Keratinocyte (primary cell): ENCODE measurements around the gene UBE2D2. TPM values are rescaled to one million over a fixed set of nuclear protein-coding genes. Genes with fewer than 3 reads are reported as not detected.

Experiments used
- DNase-seq: peaks from one replicate; pipeline ENCODE4 v3.0.0-alpha.2; 2011; ENCODE audit warnings: low read depth, missing footprints, low spot score
- FAIRE-seq: peaks from 2 replicates; lab custom pipeline; 2011; peaks lifted over from hg19 to GRCh38; lab: Jason Lieb, UNC
- H2AFZ ChIP-seq: 2 replicates; pipeline ENCODE4 v1.6.0; 2012; ENCODE audit warnings: low read length, control low read depth, inconsistent platforms; ENCODE audit not compliant: control insufficient read depth
- H3K27ac ChIP-seq: 2 replicates; pipeline ENCODE4 v1.5.1; 2011; ENCODE audit warnings: low read length; ENCODE audit not compliant: control insufficient read depth, insufficient read depth
- H3K27me3 ChIP-seq: 3 replicates; pipeline ENCODE4 v1.6.0; 2011; ENCODE audit warnings: low read length; ENCODE audit not compliant: control insufficient read depth, insufficient read depth; ENCODE audit errors: extremely low read depth
- H3K36me3 ChIP-seq, 2 experiments: 2 replicates in 1 of 2; 3 replicates in 1 of 2; pipeline ENCODE4 v1.5.1; 2011; ENCODE audit warnings: low read length in 2 of 2, mild to moderate bottlenecking in 1 of 2; ENCODE audit not compliant: control insufficient read depth in 2 of 2, insufficient read depth in 2 of 2; ENCODE audit errors: extremely low read depth in 1 of 2
- H3K4me1 ChIP-seq: 3 replicates; pipeline ENCODE4 v1.5.1; 2011; ENCODE audit warnings: low read length; ENCODE audit not compliant: control insufficient read depth, insufficient read depth; ENCODE audit errors: extremely low read depth
- H3K4me2 ChIP-seq: 3 replicates; pipeline ENCODE4 v1.6.0; 2011; ENCODE audit warnings: low read depth, low read length; ENCODE audit not compliant: control insufficient read depth, insufficient read depth; ENCODE audit errors: extremely low read depth
- H3K4me3 ChIP-seq, 3 experiments: fragments of 200-600 bp in 1 of 3; sonication (generic) in 1 of 3; 2 replicates in 2 of 3; 3 replicates in 1 of 3; pipeline ENCODE4 v1.5.1; 2011 to 2016; ENCODE audit warnings: low read length in 3 of 3, mild to moderate bottlenecking in 3 of 3, control low read depth in 2 of 3, inconsistent platforms in 1 of 3, low read depth in 1 of 3, mixed read lengths in 1 of 3, mixed run types in 1 of 3, moderate library complexity in 1 of 3; ENCODE audit not compliant: control insufficient read depth in 2 of 3, insufficient read depth in 2 of 3; ENCODE audit errors: extremely low read depth in 1 of 3
- H3K79me2 ChIP-seq: 2 replicates; pipeline ENCODE4 v1.6.0; 2012; ENCODE audit warnings: low read length; ENCODE audit not compliant: control insufficient read depth, insufficient read depth
- H3K9ac ChIP-seq: 3 replicates; pipeline ENCODE4 v1.6.0; 2011; ENCODE audit warnings: low read length; ENCODE audit not compliant: control insufficient read depth, insufficient read depth; ENCODE audit errors: extremely low read depth
- H3K9me1 ChIP-seq: 3 replicates; pipeline ENCODE4 v1.6.0; 2011; ENCODE audit warnings: low read length; ENCODE audit not compliant: control insufficient read depth, insufficient read depth; ENCODE audit errors: extremely low read depth
- H3K9me3 ChIP-seq: 2 replicates; pipeline ENCODE4 v1.5.1; 2012; ENCODE audit warnings: low read depth, low read length; ENCODE audit not compliant: control insufficient read depth
- H4K20me1 ChIP-seq: 3 replicates; pipeline ENCODE4 v1.6.0; 2011; ENCODE audit warnings: low read length; ENCODE audit not compliant: control insufficient read depth, insufficient read depth; ENCODE audit errors: extremely low read depth
- CTCF ChIP-seq, 3 experiments: IDR thresholded peaks in 1 of 3; conservative IDR thresholded peaks in 1 of 3; optimal IDR thresholded peaks in 1 of 3; 2 replicates in 2 of 3; 3 replicates in 1 of 3; pipeline versions ENCODE3 to v1.5.1; 2011; ENCODE audit warnings: low read length in 3 of 3, mild to moderate bottlenecking in 3 of 3, moderate library complexity in 2 of 3, control low read depth in 1 of 3, inconsistent platforms in 1 of 3; ENCODE audit not compliant: insufficient read depth in 2 of 3; ENCODE audit errors: extremely low read depth in 1 of 3
- EZH2 ChIP-seq: IDR thresholded peaks from one replicate; pipeline ENCODE4 v1.6.1; 2012; ENCODE audit warnings: inconsistent platforms, mild to moderate bottlenecking, low read length, moderate library complexity
- dilution Hi-C: fragments of 300-500 bp; cut with MboI; formaldehyde crosslinking; loops from one replicate; pipeline ENCODE4 v1.7.0; 2020; ENCODE audit warnings: low sequenced_read_pairs; ENCODE audit not compliant: extremely low pct_ligation_motif_present
- polyA plus RNA-seq, 5 experiments: library from polyadenylated mRNA; depleted of rRNA in 3 of 5; stranded (reverse) in 3 of 5; stranded (forward) in 1 of 5; unstranded in 1 of 5; fragments of >200 nt; gene quantifications; 1 replicate in 1 of 5; 2 replicates in 3 of 5; 3 replicates in 1 of 5; pipeline versions ENCODE4 v1.2.1 to v1.2.3, GENCODE V29; 2011 to 2012; ENCODE audit warnings: missing spikeins in 2 of 5, low read depth in 1 of 5, low replicate concordance in 1 of 5

UBE2D2 gene
- polyA plus RNA-seq, 1 donor (not counting 4 experiments of a cell fraction or from before 2014, with no cell fraction given) = 127 TPM

- Histone ChIP-seq H3K9me1 (no peaks in the 10 kb centered on the region), H3K4me3 (no peak overlapping the region), H3K27me3 (no peaks in the 10 kb centered on the region), H2AFZ (no peak overlapping the region), H3K9ac (no peak overlapping the region), H3K4me1 (peaks cover 35% of the 10 kb centered on the region), H3K4me2 (no peak overlapping the region), H4K20me1 (no peaks in the 10 kb centered on the region), H3K27ac (no peak overlapping the region), H3K79me2 (no peaks in the 10 kb centered on the region), H3K9me3 (no peaks in the 10 kb centered on the region), H3K36me3 (no peaks in the 10 kb centered on the region)
- no peak for TF ChIP-seq EZH2
- no peak for TF ChIP-seq CTCF (optimal IDR thresholded peaks at IDR 0.05 in 1 of 3, IDR thresholded peaks at IDR 0.05 in 1 of 3, conservative IDR thresholded peaks at IDR 0.05 in 1 of 3; ENCODE audit: extremely low read depth in 1 of 3, insufficient read depth in 2 of 3, low read length in 3 of 3)
- FAIRE-seq = no peak
- DNase-seq = no peak
- dilution Hi-C loops = no loop called here
Observed at GRCh38 chr5:139664086-139664693, 103.1 kb downstream of the UBE2D2 start.

- H3K36me3 ChIP-seq = no peaks in the 10 kb centered on the region
- no peak overlapping the region for H3K9ac ChIP-seq
- no peak overlapping the region for H3K27ac ChIP-seq
- no peaks in the 10 kb centered on the region for H3K79me2 ChIP-seq
- peaks cover 33% of the 10 kb centered on the region for H3K4me1 ChIP-seq
- H3K9me3 ChIP-seq = no peaks in the 10 kb centered on the region
- no peak overlapping the region for H2AFZ ChIP-seq
- FAIRE-seq = no peak
- no peak overlapping the region for H3K4me2 ChIP-seq
- TF ChIP-seq EZH2 (no peak), CTCF (optimal IDR thresholded peaks at IDR 0.05 in 1 of 3, IDR thresholded peaks at IDR 0.05 in 1 of 3, conservative IDR thresholded peaks at IDR 0.05 in 1 of 3; ENCODE audit: extremely low read depth in 1 of 3, insufficient read depth in 2 of 3, low read length in 3 of 3) (no peak)
- H3K9me1 ChIP-seq = no peaks in the 10 kb centered on the region
- H3K27me3 ChIP-seq = no peaks in the 10 kb centered on the region
- DNase-seq = no peak
- no peak overlapping the region for H3K4me3 ChIP-seq
- dilution Hi-C loops = no loop called here
- no peaks in the 10 kb centered on the region for H4K20me1 ChIP-seq
Observed at GRCh38 chr5:139664727-139665351, 103.7 kb downstream of the UBE2D2 start.
